Measurements from ENCODE around the gene TBC1D22A.
A peak's percentile ranks its signal among the peaks of the same experiment; 100 is the strongest.

Gene TBC1D22A

DNA sequence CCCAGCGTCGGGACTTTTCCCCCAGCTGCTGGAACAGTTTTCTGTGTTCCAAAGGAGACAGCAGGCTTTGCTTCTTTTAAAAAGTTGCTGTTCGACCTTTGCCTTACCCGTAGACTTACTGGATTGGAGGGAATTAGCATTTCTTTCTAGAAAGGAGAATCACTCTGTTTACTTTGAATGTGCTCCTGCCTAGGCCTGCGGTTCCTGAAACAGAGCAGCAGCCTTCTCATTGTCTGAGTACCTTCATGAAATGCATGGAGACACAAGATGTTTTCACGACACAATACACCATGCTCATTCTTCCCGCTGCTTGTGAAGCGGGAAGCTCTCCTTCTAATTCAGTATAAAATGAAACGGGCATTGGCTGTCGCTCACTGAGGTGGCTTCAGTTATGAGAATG, 196.2 kb downstream of the TBC1D22A start:
- no peak for DNase-seq (ENCODE audit: low spot score)

DNA sequence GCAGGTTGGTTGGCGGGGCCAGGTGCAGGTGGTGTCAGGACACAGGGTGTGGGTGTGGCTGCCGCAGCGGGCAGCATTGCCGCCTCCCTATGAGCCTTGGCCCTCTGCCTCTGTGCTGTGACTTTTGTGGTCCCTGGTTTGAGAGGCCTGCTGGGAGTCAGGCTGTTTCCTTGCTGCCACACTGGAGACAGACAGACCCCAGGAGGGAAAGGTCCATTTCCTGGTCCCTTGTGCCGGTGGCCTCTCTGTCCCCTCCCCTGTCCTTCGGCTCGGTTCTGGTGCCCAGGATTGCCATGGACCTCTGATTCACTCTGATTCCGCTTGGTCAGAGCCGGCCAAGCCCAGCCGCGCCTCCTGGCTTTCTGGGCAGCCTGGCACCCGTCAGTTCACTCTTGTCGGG, 196.9 kb downstream of the TBC1D22A start:
- DNase-seq (ENCODE audit: low spot score) = no peak

DNA sequence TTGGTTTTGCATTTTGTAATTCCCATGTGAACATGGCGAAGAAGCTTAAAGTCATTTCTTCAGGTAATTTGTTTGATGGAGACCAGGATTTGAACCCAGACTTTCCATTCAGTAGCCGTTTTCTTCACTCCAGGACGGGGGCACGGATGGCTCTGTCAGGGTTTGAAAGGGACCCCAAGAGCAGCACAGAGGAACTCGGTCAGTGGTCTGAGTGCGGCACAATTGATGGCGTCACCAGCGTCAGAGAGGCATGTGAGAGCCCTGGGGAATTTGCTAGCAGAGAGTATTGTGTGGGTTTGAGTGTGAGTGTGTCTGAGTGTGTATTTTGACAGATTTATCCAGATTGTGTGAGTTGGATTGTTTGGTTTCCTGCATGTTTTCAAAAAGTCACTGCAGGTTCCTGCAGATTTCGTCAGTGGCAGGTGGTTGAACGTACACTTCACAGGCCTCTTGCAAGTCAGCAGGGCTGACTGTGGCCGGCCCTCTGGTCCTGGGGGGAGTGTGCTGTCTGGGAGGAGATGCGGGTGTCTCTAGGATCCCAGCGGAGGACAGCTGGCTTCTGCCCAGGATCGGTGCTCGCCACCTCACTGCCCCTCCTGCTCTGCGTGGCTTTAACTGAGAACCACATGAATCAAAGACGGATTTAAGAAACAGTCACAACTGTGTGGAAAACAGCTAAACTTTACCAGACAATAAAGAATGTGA, 199.3 kb downstream of the TBC1D22A start:
- no peak for DNase-seq (ENCODE audit: low spot score)

DNA sequence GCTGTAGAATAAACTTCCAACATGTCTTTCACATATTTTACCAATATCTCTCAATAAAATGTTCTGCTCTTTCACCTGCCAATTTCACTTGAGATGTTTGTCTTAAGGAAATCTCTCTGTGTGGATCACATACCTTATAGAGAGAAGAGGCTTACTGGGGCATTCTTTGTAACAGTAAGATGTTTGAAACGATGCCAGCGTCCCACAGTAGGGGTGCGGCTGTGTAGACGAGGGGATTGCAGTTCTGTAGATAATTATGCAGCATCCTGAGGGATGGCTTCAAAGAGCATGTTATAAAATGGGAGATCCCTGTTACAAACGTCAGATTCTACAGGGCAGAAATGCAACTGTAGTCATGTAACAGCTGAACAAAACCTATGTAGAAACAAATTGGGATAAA, 200.0 kb downstream of the TBC1D22A start:
- no peak for DNase-seq (ENCODE audit: low spot score)

DNA sequence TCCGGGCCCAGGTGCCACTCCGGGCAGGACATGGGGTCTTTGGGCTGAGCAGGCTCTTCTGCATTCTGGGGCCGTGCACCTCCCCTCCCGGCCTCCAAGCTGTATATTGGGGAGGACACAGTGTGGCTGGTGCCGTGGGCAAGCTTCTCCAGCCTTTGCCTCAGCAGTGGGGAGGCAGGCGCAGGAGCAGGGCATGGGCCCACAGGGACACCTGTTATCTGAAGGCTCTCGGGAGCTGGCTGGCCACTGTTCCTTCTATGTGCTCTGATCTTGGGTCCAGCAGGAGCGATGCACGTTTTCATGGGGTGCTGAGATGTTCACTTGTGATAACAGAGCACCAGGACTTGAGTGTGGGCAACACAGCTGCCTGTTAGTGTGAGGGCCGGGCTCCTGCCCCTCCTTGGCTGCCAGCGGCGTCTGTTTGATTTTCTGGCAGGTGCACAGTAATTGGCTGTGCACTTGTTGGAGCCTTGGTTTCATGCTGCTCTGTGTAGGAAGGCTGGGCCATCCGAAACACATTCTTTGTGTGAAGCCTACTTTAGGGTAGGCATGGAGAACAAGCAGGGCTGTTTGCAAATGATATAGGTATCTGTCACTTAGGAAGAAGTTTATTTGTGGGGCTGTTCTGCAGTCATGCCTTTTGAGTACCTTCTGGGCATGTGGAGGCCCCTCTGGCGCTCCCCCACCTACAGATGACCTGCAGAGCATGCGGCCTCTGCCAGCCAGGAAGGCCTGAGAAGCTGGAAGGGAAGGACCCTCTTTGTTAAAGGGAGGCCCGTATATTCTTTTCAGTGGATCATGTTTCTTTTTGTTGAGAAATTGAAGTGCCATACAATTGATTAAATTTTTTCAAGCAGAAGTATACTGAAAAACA, 201.5 kb downstream of the TBC1D22A start:
- no peak for DNase-seq (ENCODE audit: low spot score)

DNA sequence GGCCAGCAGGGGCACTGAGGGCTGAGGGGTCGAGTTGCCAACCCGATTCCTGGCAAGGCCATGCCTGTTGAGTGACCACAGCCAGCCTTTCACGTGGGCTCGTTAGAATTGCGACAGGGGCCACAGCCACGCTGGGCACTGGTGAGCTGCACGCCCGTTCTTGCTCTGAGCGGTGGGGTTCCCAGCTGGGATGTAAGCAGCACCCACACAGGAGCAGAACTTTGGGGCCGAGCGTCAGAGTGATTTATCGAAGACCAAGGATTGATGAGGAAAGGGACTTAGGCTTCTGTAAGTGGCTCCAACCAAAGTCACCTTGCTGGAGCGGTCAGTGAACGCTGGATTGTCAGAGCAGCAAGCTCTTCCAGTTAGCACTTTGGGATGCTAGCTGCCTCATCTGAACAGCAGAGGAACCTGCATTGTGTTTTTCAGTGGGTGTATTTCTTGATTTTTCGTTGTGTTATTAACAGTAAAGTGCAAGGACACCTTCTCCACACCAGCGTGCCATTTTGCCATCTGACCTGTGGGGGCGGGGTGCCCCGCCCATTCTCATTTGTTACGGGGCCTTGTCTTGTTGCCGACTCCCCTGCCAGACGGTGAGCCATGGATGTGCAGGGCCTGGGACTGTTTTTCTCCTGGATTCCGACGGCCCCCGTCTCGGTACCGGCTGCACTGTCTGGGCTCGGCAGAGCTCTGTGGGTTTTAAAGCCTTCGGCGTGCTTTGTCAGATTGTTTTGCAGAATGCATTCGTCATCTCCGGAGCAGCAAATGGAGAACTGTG, 202.5 kb downstream of the TBC1D22A start:
- no peak for DNase-seq (ENCODE audit: low spot score)

DNA sequence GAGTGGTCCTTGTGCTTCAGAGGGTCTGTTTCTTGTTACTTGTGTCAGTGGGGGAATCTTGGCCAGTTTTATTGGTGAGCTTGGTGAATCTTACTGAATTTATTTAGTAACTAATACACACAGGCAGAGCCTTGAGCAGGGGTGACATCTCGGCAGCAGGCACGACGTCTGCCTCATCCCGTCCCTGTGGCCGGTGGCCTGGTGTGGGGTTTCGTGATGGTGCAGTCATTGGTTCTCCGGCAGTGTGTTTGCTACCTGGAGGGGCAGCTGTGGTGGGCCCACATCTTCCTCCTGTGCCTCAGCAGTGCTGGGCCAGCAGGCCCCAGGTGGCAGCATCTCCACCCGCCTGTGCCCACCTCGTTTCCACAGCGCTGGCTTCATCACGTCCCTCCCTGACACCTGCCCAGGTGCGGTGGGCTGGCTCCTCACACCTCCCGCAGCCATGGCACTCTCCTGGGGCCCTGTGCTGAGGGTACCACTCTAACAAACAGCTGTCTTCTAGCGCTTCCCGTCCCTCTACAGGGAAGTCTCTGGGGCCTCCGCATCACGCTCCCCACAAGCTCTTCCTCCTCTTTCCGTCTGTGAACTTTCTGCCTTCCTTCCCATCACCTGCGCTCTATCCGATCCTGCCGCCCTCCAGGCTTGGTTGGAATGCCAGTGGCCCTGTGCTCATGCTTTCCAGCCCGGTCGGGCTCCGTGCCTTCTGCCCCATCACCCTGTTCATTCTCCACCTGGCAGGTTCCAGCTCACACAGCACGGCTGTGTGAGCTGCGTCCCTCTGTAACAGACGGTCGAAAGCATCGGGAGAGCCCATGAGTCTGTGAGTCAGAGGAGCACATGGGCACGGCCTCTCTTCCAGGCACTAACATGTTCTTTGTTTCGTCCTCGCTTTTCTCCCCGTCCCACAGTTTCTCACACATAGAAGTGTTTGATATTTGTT, 203.4 kb downstream of the TBC1D22A start:
- no peak for DNase-seq (ENCODE audit: low spot score)

DNA sequence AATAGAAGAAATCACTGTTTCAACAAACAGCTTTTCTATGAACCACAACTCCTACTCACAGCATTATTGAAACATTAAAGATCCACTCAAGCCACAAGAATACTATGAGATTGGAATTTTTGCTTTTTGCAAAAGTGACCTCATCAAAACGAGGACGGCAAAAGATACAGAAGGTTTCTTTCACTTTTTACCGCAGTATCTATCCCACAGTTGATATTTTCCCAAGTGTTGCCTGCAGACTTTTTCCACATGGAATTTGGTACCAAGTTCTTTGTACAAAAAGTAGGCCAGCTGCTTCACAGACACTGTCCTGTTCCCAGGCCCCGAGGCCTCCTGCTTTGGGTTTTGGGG, 204.0 kb downstream of the TBC1D22A start:
- no peak for DNase-seq (ENCODE audit: low spot score)

DNA sequence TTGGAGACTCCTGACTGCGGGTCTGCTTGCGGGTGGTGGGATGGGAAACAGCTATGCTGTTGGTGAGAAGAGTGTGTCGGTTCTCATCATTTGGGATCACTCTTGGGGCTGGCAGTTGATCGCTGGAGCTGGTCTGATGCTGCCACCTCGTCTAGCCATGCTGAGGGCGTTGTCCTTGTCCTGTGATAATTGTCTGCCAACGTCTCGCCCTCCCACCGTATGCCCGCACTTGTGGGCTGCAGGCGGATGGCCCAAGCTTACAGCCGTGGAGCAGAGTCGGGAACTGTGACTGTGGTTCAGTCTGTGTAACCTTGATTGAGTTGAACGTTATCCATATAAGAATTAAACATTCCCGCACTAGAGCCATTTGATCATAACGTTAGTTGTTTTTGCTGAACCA, 204.4 kb downstream of the TBC1D22A start:
- DNase-seq (ENCODE audit: low spot score) = no peak

DNA sequence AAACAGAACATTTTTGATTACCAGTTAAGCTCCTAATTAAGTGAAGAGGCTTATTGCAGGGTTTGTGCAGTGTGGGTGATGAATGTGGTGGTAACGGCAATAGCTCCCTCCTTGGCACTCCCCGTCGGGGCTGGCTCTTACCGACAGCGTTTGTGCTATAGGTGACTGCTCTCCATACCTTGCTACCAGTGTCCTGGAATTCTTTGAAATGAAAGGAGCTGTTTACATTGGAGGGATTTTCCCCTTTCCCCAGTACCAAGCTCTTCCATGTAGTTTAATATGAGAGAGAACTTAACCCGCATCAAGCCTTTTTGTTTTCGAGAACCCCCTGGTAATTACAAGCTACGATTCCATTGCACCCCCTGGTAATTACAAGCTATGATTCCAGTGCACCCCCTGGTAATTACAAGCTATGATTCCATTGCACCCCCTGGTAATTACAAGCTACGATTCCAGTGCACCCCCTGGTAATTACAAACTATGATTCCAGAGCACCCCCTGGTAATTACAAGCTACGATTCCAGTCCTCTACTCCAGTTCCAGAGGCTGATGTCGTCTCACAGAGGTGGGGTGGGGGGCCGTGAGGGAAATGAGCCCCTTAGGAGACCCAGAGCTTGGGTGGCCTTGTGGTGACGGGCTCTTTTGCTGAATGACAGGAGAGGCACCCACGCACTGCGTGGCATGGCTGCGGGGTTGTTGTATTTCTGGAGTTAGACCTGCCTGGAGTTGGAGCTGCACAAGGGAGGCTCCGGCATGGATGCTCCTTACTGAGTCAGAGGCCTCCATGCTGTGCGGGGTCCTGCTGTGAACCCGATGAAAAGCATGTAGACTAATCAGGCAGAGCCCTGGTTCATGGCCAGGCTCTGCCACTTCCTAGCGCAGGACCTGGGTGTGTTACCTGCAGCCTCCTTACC, 205.3 kb downstream of the TBC1D22A start:
- DNase-seq (ENCODE audit: low spot score) = no peak

DNA sequence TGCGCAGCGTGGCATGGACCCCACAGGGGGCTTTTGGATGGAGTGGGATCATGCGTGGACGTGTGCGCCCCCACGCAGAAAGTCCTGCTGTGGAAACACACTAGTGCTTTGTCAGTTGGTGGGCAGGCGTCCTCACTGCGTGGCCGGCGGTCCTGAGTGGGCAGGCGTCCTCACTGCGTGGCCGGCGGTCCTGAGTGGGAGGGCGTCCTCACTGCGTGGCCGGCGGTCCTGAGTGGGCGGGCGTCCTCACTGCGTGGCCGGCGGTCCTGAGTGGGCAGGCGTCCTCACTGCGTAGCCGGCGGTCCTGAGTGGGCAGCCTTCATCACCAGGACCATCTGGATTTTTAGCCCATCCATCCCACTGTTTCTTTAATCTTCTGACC, 205.9 kb downstream of the TBC1D22A start:
- DNase-seq (ENCODE audit: low spot score) = no peak

DNA sequence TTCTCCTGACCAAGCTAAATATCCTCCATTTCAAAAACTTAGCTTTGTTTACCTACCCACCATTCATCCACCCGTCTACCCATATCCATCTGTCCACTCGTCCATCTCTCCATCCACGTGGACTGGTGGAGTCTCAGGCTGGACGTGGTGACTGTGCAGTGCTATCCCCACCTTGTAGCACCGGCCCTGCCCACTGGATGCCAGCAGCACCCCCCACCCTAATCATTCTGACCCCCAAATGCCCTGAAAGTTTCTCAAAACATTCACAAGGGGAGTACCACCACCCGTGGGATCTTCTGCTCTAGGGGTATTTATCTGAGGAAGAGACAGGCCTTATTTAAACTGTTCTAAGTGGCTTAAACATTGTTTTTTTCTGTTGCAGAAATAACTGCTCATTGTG, 206.4 kb downstream of the TBC1D22A start:
- DNase-seq (ENCODE audit: low spot score) = no peak

DNA sequence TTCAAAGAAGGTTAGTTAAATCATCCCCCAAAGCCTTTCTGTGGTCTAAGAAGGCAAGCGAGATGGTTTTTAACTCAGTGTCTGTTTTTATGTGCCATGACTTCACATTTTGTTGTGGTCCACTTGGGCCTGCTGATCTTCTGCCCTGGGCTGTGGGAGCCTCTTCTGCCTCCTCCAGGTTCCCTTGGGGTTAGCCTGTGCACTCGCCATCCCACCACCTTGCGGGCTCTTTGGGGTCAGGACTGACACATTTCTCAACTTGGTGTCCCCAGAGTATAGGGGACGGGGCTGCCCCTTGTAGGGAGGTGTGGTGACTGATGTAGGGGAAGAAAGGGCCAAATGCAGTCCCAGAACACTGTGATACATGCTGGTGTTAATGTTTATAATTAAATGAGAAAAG, 207.0 kb downstream of the TBC1D22A start:
- DNase-seq (ENCODE audit: low spot score) = no peak

DNA sequence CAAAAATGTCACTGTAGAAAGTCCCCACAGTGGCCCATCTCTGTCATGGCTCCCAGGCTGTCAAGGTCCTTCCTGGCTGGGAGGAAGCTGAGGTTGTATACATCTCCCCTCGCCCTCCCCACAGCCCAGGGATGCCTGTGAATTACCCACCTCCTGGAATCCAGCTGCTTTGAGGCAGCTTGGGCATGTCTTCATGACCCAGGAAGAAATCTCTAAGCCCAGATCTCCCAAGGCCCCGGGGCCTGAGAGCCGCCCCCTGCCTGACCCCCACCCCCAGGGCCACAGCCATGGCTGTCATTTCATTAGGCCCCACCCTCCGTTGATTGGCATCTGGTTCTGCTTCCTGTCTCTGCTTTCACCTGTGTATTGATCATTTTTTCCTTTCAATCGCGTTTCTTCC, 207.5 kb downstream of the TBC1D22A start:
- no peak for DNase-seq (ENCODE audit: low spot score)

DNA sequence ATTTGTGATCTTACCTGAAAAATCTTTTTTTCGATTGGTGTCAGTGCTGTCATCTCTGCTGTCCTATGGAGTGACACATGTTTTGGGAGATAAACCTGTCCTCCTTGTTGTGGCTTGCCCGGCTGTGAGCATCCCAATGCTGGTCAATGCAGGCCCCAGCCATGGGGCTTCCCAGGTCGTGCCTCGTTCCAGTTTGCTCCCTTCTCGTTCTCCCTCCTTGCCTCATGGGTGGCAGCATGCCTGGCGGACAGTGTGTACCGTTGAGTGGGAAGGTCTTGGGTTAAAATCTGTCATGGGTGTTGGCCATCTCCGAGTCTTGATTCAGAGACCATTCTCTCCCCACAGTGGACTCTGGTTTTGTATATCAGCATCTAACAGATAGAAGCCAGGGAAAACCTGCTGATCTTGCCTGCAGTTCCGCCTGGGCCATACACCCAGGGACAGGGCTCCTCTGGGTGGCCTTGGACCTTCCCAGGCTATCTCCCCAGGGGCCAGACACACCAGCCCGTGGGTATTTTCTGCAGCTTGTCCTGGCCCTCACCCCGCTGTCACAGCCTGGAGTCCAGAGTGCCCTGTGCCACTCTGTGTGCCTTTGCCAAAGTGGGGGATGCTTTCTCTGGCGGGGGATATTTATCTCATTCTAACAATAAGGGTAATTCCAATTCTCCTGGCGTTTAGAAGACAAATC, 208.1 kb downstream of the TBC1D22A start:
- DNase-seq (ENCODE audit: low spot score) = no peak

DNA sequence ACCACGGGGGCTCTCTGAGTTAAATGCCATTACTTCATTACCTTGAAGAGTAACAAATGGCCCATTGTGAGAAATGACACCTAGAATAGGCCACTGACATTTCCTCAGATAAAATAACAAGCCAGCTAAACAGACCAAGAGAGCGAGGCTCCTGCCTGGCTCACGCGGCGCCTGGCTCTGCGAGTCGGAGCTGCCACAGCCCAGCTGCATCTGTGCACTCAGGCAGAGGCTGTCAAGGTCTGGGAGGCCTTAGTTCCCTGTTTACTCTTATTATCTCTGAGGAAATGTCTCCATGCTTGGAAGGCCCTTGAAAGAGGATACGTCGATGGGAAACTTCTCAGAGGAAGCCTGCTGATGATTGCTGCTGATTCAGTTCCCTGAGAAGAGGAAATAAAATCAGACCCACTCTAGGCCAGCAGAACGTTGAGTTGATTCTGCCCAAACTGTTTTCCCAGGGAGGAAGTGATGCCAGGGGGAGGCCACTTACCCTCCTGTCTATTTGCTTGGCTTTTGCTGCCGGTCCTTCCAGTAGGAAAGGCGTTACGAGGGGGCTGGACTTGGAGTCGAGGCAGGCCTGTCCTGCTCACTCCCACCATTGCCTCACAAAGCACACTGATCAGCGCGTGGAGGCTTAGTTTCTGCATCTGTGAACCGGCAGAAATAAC, 208.8 kb downstream of the TBC1D22A start:
- peak; percentile 23 for DNase-seq (ENCODE audit: low spot score)

DNA sequence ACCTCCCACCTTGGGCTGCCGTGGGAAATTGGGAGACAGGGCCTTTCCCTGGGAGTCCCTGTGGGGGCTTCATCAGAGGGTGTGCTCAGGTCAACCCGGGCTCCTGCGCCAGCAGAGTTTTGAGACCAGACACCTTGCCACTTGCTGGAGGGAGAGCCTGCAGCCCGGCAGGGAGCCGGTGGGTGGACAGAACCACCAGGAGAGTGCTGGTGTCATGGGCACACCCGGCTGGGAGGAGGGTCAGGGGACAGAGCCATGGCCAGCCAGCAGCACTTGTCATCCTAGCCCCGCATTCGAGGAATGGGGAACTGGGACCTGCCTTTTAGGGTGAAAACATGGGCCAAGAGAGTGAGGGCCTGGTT, 209.3 kb downstream of the TBC1D22A start:
- no peak for DNase-seq (ENCODE audit: low spot score)

DNA sequence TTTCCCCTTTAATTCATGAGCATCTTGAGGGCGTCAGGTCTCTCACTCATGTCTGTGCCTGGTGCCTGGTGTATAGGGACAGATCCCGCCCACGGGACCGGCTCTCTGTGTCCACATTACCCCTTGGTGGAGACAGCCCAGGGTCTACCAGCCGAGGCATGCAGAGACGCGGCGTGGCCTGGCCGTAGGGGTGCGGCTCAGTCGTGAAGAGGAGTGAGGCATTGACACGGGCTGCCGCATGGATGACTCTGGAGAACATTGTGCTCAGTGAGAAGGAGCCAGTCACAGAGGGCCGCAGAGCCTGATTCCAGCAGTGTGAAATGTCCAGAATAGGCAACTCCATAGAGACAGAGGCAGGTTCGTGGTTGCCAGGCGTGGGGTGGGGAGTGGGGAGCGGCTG, 209.8 kb downstream of the TBC1D22A start:
- no peak for DNase-seq (ENCODE audit: low spot score)

All from putamen (tissue), 1 donor.